Glutamatergic neuron (in vitro differentiated cells): ENCODE data around the gene INTS1. TPM values are rescaled to one million over a fixed set of nuclear protein-coding genes. Genes with fewer than 3 reads are reported as not detected.

Source experiments
- DNase-seq: peaks from one replicate; pipeline ENCODE4 v3.0.0; 2022
- H3K27ac Mint-ChIP-seq: one replicate; pipeline ENCODE4 v1.8.0; 2020; ENCODE audit warnings: mild to moderate bottlenecking, mixed read lengths, inconsistent platforms; ENCODE audit not compliant: unreplicated experiment
- H3K27me3 Mint-ChIP-seq: one replicate; pipeline ENCODE4 v1.8.0; 2020; ENCODE audit warnings: mild to moderate bottlenecking, moderate library complexity, mixed read lengths, inconsistent platforms; ENCODE audit not compliant: unreplicated experiment
- H3K36me3 Mint-ChIP-seq: one replicate; pipeline ENCODE4 v1.8.0; 2020; ENCODE audit warnings: mild to moderate bottlenecking, mixed read lengths, inconsistent platforms; ENCODE audit not compliant: unreplicated experiment
- H3K4me1 Mint-ChIP-seq: one replicate; pipeline ENCODE4 v1.8.0; 2020; ENCODE audit warnings: mild to moderate bottlenecking, low read depth, mixed read lengths, inconsistent platforms; ENCODE audit not compliant: unreplicated experiment
- H3K4me3 Mint-ChIP-seq: one replicate; pipeline ENCODE4 v1.8.0; 2020; ENCODE audit warnings: mild to moderate bottlenecking, mixed read lengths, inconsistent platforms; ENCODE audit not compliant: unreplicated experiment
- H3K9me3 Mint-ChIP-seq: one replicate; pipeline ENCODE4 v1.8.0; 2020; ENCODE audit warnings: mild to moderate bottlenecking, moderate library complexity, mixed read lengths, inconsistent platforms; ENCODE audit not compliant: unreplicated experiment
- total RNA-seq: library from RNA; stranded (reverse); fragmentation: NEBNext Ultra II Directional; extraction: Animal tissue kit (Norgen Biotek cat#: 25700); gene quantifications from one replicate; pipeline ENCODE4 v1.2.1, GENCODE V29; 2021; ENCODE audit not compliant: unreplicated experiment
- TF ChIP-seq, protein P1 (sequence below): fragments of 200-600 bp; sonication (generic); IDR thresholded peaks from one replicate; pipeline ENCODE4 v1.5.0; 2021; ENCODE audit not compliant: partially characterized antibody, unreplicated experiment

The INTS1 gene
- total RNA-seq, 1 donor from 2014 or later: 108 TPM

DNA sequence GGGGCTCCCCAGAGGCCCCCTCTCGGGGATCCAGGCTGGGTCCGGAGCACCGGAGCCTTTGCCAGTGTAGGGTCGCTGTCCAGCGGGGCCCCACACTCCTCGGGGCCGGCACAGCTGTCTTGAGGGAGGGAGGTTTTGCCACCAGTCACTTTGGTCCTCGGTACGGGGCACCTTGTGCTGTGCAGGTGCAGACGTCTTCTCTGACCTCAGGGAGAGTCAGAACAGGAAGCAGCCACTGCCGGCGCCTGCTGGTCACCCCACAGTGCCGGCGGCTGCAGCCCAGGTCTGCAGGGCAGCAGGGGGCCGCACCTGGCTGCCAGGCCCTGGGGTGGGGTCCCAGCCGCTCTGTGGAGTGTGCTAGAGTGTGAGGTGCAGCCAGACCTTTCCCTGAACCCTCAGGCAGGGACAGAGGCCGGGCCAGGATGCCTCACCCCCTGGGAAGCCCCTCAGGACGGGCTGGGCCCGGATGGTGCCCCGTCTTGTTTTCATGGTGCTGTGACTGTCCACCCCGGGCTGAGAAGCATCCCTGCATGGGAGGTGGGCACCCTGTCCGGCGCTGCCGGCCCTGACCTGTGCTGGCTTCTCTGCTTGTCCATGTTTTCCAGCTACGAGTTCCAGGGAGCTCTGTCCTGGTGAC is 34.5 kb upstream of the INTS1 start:
- no peak for DNase-seq
- H3K27ac Mint-ChIP-seq: no peak overlapping the region
- no peak overlapping the region for H3K4me3 Mint-ChIP-seq
- peaks cover 5% of the 10 kb centered on the region for H3K9me3 Mint-ChIP-seq
- no peaks in the 10 kb centered on the region for H3K36me3 Mint-ChIP-seq
- no peaks in the 10 kb centered on the region for H3K27me3 Mint-ChIP-seq
- H3K4me1 Mint-ChIP-seq: peaks cover 10% of the 10 kb centered on the region
- TF ChIP-seq, protein P1, sequence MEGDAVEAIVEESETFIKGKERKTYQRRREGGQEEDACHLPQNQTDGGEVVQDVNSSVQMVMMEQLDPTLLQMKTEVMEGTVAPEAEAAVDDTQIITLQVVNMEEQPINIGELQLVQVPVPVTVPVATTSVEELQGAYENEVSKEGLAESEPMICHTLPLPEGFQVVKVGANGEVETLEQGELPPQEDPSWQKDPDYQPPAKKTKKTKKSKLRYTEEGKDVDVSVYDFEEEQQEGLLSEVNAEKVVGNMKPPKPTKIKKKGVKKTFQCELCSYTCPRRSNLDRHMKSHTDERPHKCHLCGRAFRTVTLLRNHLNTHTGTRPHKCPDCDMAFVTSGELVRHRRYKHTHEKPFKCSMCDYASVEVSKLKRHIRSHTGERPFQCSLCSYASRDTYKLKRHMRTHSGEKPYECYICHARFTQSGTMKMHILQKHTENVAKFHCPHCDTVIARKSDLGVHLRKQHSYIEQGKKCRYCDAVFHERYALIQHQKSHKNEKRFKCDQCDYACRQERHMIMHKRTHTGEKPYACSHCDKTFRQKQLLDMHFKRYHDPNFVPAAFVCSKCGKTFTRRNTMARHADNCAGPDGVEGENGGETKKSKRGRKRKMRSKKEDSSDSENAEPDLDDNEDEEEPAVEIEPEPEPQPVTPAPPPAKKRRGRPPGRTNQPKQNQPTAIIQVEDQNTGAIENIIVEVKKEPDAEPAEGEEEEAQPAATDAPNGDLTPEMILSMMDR: no peak

DNA sequence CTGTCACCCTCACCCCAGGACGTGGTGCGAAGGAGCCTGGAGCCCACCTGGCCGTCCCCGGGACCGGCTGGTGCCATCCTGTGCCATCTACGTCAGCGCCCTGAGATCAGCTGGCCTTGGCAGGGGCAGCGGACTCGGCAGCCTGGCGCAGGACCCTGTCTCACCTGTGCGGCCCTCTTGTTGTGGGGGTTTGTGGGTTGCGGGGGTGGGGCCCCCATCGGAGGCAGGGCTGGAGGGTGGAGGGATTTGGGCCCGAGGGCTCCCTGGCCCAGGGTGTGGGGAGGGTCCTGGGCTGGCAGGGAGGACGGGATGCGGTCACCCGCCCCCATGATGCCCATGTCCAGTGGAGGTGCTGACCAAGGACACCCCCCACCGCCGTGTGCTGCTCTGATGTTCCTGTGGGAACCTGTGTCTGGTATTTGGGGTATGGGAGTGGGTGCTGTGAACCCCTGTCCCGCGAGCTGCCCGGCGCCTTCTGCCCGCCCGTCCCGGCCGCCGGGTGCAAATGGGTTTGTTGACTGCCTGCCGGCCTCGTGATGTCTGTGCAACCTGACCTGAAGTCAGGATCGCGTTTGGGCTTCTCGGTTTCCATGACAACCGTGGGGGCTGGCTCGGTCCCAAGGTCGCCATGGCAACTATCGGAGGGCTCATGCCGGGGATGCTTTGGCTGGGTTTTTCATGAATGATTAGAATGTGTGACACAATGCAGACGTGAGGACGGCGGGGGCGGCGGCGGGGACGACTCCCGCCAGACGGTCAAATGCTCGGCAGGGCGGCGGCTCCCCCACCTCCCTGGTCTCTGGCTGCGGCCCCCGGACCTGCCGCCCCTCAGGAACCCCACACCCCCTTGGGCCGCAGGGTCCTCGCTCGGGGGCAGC is 33.6 kb upstream of the INTS1 start:
- Mint-ChIP-seq H3K4me1 (peaks cover 13% of the 10 kb centered on the region), H3K9me3 (peaks cover 5% of the 10 kb centered on the region), H3K4me3 (no peak overlapping the region), H3K27ac (no peak overlapping the region), H3K27me3 (no peaks in the 10 kb centered on the region), H3K36me3 (no peaks in the 10 kb centered on the region)
- DNase-seq: peak; percentile 71
- TF ChIP-seq, protein P1: no peak

DNA sequence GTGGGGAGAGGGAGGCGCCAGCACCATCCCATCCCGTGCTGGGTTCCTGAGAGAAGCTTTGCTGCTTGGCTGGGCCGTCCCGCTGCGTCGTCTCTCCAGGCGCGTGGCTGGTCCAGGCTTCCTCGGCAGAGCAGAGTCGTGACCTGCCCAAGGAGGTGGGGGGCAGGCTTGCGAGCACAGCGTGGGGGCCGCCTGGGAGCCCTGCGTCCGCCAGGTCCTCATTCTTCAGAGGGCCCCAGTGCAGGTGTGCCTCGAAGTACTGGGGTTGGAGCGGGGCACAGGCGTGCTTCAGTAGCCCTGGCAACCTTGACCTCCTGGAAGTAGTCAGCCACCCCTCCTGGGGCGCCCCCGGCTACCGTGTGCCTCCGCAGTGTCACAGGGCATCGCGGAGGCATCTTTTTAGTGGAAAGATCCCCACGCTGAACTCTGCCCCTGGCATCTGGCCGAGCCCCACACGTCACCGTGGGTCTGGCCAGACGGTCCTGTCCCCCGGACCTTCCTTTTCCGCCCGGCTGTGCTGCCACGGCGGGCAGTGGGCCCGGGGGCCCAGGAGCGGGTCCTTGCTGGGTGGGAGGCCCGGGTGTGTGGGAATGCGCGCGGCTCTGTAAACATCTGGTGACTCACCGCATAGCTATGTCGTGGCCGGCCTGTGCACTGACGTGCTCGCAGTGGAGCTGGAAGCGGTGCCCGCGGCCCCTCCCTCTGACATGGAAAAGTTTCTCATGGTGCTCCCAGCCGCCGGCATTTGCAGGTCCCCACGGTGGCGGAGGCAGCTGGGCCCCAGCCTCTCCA is 32.8 kb upstream of the INTS1 start:
- Mint-ChIP-seq H3K4me1 (peaks cover 10% of the 10 kb centered on the region), H3K9me3 (peaks cover 2% of the 10 kb centered on the region), H3K27ac (no peak overlapping the region), H3K36me3 (no peaks in the 10 kb centered on the region), H3K27me3 (no peaks in the 10 kb centered on the region), H3K4me3 (no peak overlapping the region)
- DNase-seq: peak; percentile 35
- TF ChIP-seq, protein P1: no peak

DNA sequence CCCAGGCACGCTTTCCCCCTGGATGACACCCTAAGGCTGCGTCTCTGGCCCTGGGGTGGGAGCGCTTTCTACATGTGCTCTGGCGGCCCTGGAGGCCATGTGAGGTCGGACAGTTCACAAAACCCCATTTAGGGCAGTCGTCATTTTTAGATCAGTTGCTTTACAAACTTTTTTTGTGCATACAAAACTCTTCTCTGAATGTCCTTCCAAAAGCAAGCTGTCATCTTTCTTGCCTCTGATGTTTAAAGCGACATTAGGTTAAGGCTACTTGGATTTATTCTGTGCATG is 32.2 kb upstream of the INTS1 start:
- Mint-ChIP-seq H3K27ac (no peak overlapping the region), H3K4me1 (peaks cover 13% of the 10 kb centered on the region), H3K36me3 (no peaks in the 10 kb centered on the region), H3K9me3 (peaks cover 2% of the 10 kb centered on the region), H3K27me3 (peaks cover 2% of the 10 kb centered on the region), H3K4me3 (no peak overlapping the region)
- TF ChIP-seq, protein P1: no peak
- no peak for DNase-seq
